Neural cell (in vitro differentiated cells): ENCODE measurements around the gene MSI2.

ENCODE experiments used
- EP300 ChIP-seq: fragments of 450-650 bp; conservative IDR thresholded peaks from 2 replicates; pipeline ENCODE4 v1.6.1; 2014; ENCODE audit warnings: antibody characterized with exemption, mild to moderate bottlenecking, moderate library complexity; ENCODE audit not compliant: poor library complexity, severe bottlenecking
- MXI1 ChIP-seq: fragments of 450-650 bp; conservative IDR thresholded peaks from 2 replicates; pipeline ENCODE4 v1.6.1; 2014; ENCODE audit warnings: antibody characterized with exemption, mild to moderate bottlenecking; ENCODE audit not compliant: poor library complexity, severe bottlenecking
- RAD21 ChIP-seq: fragments of 450-650 bp; conservative IDR thresholded peaks from 2 replicates; pipeline ENCODE4 v1.6.1; 2014; ENCODE audit warnings: antibody characterized with exemption, mild to moderate bottlenecking, moderate library complexity
- TF ChIP-seq, protein P1 (sequence below): IDR thresholded peaks from 2 replicates; pipeline ENCODE4 v1.6.1; 2012; ENCODE audit warnings: borderline replicate concordance

DNA sequence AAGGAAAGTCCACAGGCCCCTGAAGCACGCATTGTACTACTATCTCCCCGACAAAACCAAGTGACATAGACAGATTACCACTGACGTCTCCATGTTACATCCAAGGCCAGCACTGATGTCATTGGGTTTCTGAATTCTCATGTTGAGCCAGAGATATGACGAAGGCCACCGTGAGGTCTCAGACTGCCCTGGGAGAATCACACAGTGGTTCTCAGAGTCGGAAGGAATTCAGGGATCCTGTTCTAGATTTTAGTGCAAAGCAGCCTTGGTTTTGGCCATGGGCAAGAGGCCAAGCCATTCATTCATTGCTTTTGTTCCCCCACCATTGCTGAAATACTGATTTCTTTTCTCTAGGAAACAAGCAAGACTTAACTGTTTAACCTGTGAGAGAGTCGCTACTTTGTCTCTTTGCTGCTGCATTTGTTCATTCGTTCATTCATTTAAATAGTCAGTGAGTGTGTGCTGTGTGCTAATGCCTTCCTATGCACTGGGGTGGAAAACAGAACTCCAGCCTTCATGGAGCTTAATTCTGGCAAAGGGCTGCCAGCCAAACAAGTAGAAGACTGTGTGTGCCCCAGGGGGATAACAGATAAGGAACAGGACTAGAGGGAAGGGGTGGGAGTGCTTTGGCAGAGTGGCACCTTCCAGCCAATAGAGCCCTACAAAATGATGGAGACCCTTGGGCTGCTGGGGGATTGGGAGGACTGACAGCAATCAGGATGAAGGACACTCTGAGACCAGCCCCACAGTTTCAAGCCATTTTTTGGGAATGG lies 222.3 kb downstream of the MSI2 start:
- no peak for TF ChIP-seq RAD21
- TF ChIP-seq MXI1: no peak
- no peak for TF ChIP-seq EP300
- TF ChIP-seq, protein P1, sequence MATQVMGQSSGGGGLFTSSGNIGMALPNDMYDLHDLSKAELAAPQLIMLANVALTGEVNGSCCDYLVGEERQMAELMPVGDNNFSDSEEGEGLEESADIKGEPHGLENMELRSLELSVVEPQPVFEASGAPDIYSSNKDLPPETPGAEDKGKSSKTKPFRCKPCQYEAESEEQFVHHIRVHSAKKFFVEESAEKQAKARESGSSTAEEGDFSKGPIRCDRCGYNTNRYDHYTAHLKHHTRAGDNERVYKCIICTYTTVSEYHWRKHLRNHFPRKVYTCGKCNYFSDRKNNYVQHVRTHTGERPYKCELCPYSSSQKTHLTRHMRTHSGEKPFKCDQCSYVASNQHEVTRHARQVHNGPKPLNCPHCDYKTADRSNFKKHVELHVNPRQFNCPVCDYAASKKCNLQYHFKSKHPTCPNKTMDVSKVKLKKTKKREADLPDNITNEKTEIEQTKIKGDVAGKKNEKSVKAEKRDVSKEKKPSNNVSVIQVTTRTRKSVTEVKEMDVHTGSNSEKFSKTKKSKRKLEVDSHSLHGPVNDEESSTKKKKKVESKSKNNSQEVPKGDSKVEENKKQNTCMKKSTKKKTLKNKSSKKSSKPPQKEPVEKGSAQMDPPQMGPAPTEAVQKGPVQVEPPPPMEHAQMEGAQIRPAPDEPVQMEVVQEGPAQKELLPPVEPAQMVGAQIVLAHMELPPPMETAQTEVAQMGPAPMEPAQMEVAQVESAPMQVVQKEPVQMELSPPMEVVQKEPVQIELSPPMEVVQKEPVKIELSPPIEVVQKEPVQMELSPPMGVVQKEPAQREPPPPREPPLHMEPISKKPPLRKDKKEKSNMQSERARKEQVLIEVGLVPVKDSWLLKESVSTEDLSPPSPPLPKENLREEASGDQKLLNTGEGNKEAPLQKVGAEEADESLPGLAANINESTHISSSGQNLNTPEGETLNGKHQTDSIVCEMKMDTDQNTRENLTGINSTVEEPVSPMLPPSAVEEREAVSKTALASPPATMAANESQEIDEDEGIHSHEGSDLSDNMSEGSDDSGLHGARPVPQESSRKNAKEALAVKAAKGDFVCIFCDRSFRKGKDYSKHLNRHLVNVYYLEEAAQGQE: no peak
